ENCODE results near the gene DIDO1.

DIDO1 gene

DNA sequence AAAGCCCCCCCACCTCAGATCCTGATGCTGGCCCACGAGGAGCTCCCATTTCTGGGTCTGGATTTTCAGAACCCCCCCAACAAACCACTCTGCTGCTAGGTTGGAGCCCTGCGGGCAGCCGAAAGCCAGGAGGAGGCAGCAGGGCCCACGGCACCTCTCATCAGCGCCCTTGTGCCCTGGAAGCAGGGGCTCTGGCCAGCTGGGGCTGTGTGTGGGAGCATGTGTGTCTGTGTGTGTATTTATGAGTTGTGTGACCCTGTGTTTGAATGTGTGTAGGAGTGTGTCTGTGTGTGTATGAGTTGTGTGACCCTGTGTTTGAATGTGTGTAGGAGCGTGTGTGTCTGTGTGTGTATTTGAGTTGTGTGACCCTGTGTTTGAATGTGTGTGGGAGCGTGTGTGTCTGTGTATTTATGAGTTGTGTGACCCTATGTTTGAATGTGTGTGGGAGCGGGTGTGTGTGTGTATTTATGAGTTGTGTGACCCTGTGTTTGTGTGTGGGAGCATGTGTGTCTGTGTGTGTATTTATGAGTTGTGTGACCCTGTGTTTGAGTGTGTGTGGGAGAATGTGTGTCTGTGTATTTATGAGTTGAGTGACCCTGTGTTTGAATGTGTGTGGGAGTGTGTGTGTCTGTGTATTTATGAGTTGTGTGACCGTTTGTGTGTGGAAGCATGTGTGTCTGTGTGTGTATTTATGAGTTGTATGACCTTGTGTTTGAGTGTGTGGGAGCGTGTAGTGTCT is 45.1 kb upstream of the DIDO1 start:
- no peaks in the 10 kb centered on the region for H3K36me3 ChIP-seq (ENCODE audit: control insufficient read depth, insufficient read depth, low read length)
- no peak overlapping the region for H3K4me3 ChIP-seq (ENCODE audit: low read depth, low read length)
- no peak for TF ChIP-seq CTCF (IDR thresholded peaks at IDR 0.05)
- no peaks in the 10 kb centered on the region for H3K4me1 ChIP-seq
- no peaks in the 10 kb centered on the region for H3K79me2 ChIP-seq
- no peak overlapping the region for H2AFZ ChIP-seq
- no peak overlapping the region for H3K4me2 ChIP-seq (ENCODE audit: low read length)
- H3K27me3 ChIP-seq (ENCODE audit: control insufficient read depth, insufficient read depth, low read length) = peaks cover 5% of the 10 kb centered on the region
- H3K9ac ChIP-seq = no peak overlapping the region
- no peak overlapping the region for H3K27ac ChIP-seq
- H3K9me3 ChIP-seq (ENCODE audit: control insufficient read depth, low read length) = no peaks in the 10 kb centered on the region

GRCh38 chr20:62970307-62971210 is 44.3 kb upstream of the DIDO1 start:
- Histone ChIP-seq H3K27me3 (ENCODE audit: control insufficient read depth, insufficient read depth, low read length) (peaks cover 5% of the 10 kb centered on the region), H3K9ac (no peak overlapping the region), H3K4me2 (ENCODE audit: low read length) (no peak overlapping the region), H3K4me3 (ENCODE audit: low read depth, low read length) (no peak overlapping the region), H2AFZ (no peak overlapping the region), H3K4me1 (no peaks in the 10 kb centered on the region), H3K79me2 (no peaks in the 10 kb centered on the region), H3K36me3 (ENCODE audit: control insufficient read depth, insufficient read depth, low read length) (no peaks in the 10 kb centered on the region), H3K27ac (no peak overlapping the region), H3K9me3 (ENCODE audit: control insufficient read depth, low read length) (no peaks in the 10 kb centered on the region)
- TF ChIP-seq CTCF (IDR thresholded peaks at IDR 0.05) = no peak

DNA sequence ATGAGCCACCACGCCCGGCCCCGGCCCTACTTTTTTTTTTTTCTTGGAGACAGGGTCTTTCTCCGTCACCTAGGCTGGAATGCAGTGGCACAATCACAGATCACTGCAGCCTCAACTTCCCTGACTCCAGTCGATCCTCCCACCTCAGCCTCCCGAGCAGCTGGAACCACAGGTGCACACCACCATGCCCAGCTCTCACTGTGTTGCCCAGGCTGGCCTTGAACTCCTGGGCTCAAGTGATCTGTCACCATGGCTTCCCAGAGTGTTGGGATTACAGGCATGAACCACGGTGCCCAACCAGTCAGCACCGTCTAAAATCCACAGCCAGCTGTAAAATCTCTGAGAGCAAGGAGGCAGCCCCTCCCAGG is 43.6 kb upstream of the DIDO1 start:
- H2AFZ ChIP-seq = no peak overlapping the region
- H3K79me2 ChIP-seq = no peaks in the 10 kb centered on the region
- H3K36me3 ChIP-seq (ENCODE audit: control insufficient read depth, insufficient read depth, low read length) = no peaks in the 10 kb centered on the region
- H3K27me3 ChIP-seq (ENCODE audit: control insufficient read depth, insufficient read depth, low read length) = peaks cover 3% of the 10 kb centered on the region
- H3K4me2 ChIP-seq (ENCODE audit: low read length) = no peak overlapping the region
- H3K4me1 ChIP-seq = no peaks in the 10 kb centered on the region
- no peak overlapping the region for H3K4me3 ChIP-seq (ENCODE audit: low read depth, low read length)
- TF ChIP-seq CTCF (IDR thresholded peaks at IDR 0.05) = no peak
- no peak overlapping the region for H3K27ac ChIP-seq
- no peak overlapping the region for H3K9ac ChIP-seq
- H3K9me3 ChIP-seq (ENCODE audit: control insufficient read depth, low read length) = no peaks in the 10 kb centered on the region

GRCh38 chr20:62969179-62969760 is 43.0 kb upstream of the DIDO1 start:
- Histone ChIP-seq H3K4me1 (no peaks in the 10 kb centered on the region), H3K4me2 (ENCODE audit: low read length) (no peak overlapping the region), H3K4me3 (ENCODE audit: low read depth, low read length) (no peak overlapping the region), H3K9ac (no peak overlapping the region), H2AFZ (no peak overlapping the region), H3K79me2 (no peaks in the 10 kb centered on the region), H3K36me3 (ENCODE audit: control insufficient read depth, insufficient read depth, low read length) (no peaks in the 10 kb centered on the region), H3K9me3 (ENCODE audit: control insufficient read depth, low read length) (no peaks in the 10 kb centered on the region), H3K27ac (no peak overlapping the region), H3K27me3 (ENCODE audit: control insufficient read depth, insufficient read depth, low read length) (peaks cover 3% of the 10 kb centered on the region)
- TF ChIP-seq CTCF (IDR thresholded peaks at IDR 0.05) = no peak

Data from parathyroid adenoma (tissue), 2 donors.